Measurements from ENCODE around the gene SLIT3. TPM values are rescaled to one million over a fixed set of nuclear protein-coding genes. Genes with fewer than 3 reads are reported as not detected.

SLIT3 gene
- polyA plus RNA-seq, 1 of the 3 experiments (the other 2 are of a cell fraction): 119 TPM

DNA sequence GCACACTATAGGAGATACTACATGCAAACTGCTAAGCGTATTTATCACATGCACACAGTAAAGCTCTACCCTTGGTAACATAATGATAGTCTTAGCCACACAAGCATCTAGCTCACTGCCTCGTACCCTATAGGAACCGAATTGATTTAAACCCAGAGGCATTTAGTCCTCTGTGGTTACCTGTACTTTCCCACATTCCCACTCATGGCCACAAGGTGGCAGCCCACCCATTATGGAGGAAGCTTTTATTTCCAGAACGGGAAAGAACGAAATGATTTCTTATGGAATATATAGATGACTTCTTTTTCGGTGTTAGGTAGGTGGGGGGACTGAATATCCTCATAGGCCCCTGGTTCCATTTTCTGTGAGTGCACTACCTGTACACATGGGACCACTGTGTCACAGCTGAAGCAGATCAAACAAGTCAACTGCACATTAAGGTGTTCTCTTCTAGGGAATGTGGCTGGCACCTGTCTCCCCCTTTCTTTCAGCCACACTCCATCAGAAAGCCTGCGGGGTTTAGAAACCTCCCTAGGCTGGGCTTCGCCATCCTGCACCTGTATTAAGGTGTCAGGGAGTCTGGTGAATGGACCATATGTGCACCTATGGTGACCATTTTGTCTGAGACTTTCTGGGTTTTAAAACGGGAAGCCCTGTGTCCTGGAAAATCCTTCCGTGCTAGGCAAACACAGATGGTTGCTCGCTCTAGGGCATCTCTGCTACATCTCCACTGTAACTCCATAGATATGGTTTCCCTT is 313.2 kb downstream of the SLIT3 start:
- H4K20me1 ChIP-seq (ENCODE audit: insufficient read depth): no peaks in the 10 kb centered on the region
- WGBS (ENCODE audit: low lambda C conversion rate): 36% methylated on average over 11 of the region's 11 CpGs
- CTCF ChIA-PET: interaction anchor here (0.6 to 6.5 kb wide), 80 partner anchors 9 to 595 kb away, joined by 3 to 97 read pairs (median 4); partner anchors contain the start of genes SLIT3 and SPDL1
- POLR2A ChIA-PET: interaction anchor here (0.5 kb wide), 2 partner anchors 213 to 345 kb away, joined by 3 to 4 read pairs; no protein-coding TSS in a partner anchor
- H3K4me2 ChIP-seq: no peak overlapping the region
- H3K9ac ChIP-seq: no peak overlapping the region
- H3K27me3 ChIP-seq (ENCODE audit: insufficient read depth): no peaks in the 10 kb centered on the region
- no peak overlapping the region for H2AFZ ChIP-seq (ENCODE audit: low read depth)
- DNase-seq: peak; percentile 63
- no peak overlapping the region for H3K4me3 ChIP-seq (ENCODE audit: low read depth in 2 of 2, low read length in 1 of 2)
- peaks cover 0 to 57% of the 10 kb centered on the region in 2 experiments; a peak in 2 of 4 replicates for H3K4me1 ChIP-seq (ENCODE audit: control insufficient read depth in 1 of 2, insufficient read depth in 2 of 2, low read depth in 1 of 2, low read length in 1 of 2)
- H3K9me3 ChIP-seq: no peaks in the 10 kb centered on the region
- H3K36me3 ChIP-seq (replicated peaks in 1 of 2; ENCODE audit: control insufficient read depth in 1 of 2, insufficient read depth in 2 of 2, low read length in 1 of 2): peaks cover 0 to 5% of the 10 kb centered on the region in 2 experiments
- TF ChIP-seq, protein P1, sequence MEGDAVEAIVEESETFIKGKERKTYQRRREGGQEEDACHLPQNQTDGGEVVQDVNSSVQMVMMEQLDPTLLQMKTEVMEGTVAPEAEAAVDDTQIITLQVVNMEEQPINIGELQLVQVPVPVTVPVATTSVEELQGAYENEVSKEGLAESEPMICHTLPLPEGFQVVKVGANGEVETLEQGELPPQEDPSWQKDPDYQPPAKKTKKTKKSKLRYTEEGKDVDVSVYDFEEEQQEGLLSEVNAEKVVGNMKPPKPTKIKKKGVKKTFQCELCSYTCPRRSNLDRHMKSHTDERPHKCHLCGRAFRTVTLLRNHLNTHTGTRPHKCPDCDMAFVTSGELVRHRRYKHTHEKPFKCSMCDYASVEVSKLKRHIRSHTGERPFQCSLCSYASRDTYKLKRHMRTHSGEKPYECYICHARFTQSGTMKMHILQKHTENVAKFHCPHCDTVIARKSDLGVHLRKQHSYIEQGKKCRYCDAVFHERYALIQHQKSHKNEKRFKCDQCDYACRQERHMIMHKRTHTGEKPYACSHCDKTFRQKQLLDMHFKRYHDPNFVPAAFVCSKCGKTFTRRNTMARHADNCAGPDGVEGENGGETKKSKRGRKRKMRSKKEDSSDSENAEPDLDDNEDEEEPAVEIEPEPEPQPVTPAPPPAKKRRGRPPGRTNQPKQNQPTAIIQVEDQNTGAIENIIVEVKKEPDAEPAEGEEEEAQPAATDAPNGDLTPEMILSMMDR (IDR thresholded peaks at IDR 0.05): peak; percentile 94
- TF ChIP-seq TCF12 (IDR thresholded peaks at IDR 0.05) (no peak), SMC3 (IDR thresholded peaks at IDR 0.05; ENCODE audit: low read depth, low read length) (peak; percentile 91), RAD21 (IDR thresholded peaks at IDR 0.05; ENCODE audit: low read length) (peak; percentile 97), RFX5 (IDR thresholded peaks at IDR 0.05; ENCODE audit: low read length) (no peak), FOXJ3 (CRISPR knock-in tag; IDR thresholded peaks at IDR 0.05) (no peak), EP300 (IDR thresholded peaks at IDR 0.05; ENCODE audit: borderline replicate concordance in 1 of 2, low read depth in 1 of 2, low read length in 1 of 2) (peak in 1 of 2 experiments; percentile 11; a peak in 1 of 4 replicates)
- TF ChIP-seq, protein P2, sequence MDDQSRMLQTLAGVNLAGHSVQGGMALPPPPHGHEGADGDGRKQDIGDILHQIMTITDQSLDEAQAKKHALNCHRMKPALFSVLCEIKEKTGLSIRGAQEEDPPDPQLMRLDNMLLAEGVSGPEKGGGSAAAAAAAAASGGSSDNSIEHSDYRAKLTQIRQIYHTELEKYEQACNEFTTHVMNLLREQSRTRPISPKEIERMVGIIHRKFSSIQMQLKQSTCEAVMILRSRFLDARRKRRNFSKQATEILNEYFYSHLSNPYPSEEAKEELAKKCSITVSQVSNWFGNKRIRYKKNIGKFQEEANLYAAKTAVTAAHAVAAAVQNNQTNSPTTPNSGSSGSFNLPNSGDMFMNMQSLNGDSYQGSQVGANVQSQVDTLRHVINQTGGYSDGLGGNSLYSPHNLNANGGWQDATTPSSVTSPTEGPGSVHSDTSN (IDR thresholded peaks at IDR 0.05): no peak
- TF ChIP-seq, protein P3, sequence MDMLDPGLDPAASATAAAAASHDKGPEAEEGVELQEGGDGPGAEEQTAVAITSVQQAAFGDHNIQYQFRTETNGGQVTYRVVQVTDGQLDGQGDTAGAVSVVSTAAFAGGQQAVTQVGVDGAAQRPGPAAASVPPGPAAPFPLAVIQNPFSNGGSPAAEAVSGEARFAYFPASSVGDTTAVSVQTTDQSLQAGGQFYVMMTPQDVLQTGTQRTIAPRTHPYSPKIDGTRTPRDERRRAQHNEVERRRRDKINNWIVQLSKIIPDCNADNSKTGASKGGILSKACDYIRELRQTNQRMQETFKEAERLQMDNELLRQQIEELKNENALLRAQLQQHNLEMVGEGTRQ (IDR thresholded peaks at IDR 0.05; ENCODE audit: borderline replicate concordance, low read depth, low read length): no peak
- H3K9me2 ChIP-seq: no peaks in the 10 kb centered on the region
- H3F3A ChIP-seq (replicated peaks; ENCODE audit: insufficient read depth): no peaks in the 10 kb centered on the region
- no peaks in the 10 kb centered on the region for H3K79me2 ChIP-seq (ENCODE audit: insufficient read depth)
- peak overlapping the region in 1 of 2 experiments; percentile 25; a peak in 1 of 4 replicates for H3K27ac ChIP-seq (ENCODE audit: low read depth in 2 of 2, low read length in 1 of 2)

DNA sequence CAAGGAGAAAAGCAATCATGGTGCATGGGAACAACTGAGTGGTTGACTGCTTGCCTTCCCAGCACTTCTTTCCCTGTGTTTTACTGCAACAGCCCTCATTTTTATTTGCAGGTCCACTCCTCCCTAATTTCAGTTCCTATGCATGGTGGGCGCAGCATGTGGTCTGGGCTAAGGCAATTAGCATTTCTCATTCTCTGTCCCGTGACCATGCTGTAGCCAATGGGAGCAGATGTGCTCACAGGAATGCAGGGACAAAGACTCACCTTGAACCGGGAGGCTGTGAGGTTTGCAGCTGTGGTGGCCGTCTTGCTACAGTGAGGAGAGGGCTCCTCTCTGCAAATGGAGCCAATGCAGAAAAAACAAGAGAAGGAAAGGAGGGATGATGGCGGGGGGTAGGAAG is 315.5 kb downstream of the SLIT3 start:
- CTCF ChIA-PET: no interaction called here

More for the DNA sequence above, 315.5 kb downstream of the SLIT3 start:
- Histone ChIP-seq H3K27ac (ENCODE audit: low read depth in 2 of 2, low read length in 1 of 2) (peak overlapping the region in 1 of 2 experiments; percentile 91; a peak in 2 of 4 replicates), H3K9ac (no peak overlapping the region), H4K20me1 (ENCODE audit: insufficient read depth) (no peaks in the 10 kb centered on the region), H3K9me3 (no peaks in the 10 kb centered on the region), H3K27me3 (ENCODE audit: insufficient read depth) (no peaks in the 10 kb centered on the region), H3K9me2 (no peaks in the 10 kb centered on the region), H3F3A (replicated peaks; ENCODE audit: insufficient read depth) (no peaks in the 10 kb centered on the region), H3K36me3 (replicated peaks in 1 of 2; ENCODE audit: control insufficient read depth in 1 of 2, insufficient read depth in 2 of 2, low read length in 1 of 2) (peaks cover 0 to 2% of the 10 kb centered on the region in 2 experiments), H3K4me3 (ENCODE audit: low read depth in 2 of 2, low read length in 1 of 2) (no peak overlapping the region), H3K79me2 (ENCODE audit: insufficient read depth) (no peaks in the 10 kb centered on the region), H3K4me1 (ENCODE audit: control insufficient read depth in 1 of 2, insufficient read depth in 2 of 2, low read depth in 1 of 2, low read length in 1 of 2) (peaks cover 0 to 48% of the 10 kb centered on the region in 2 experiments; a peak in 2 of 4 replicates), H2AFZ (ENCODE audit: low read depth) (no peak overlapping the region), H3K4me2 (no peak overlapping the region)
- WGBS (ENCODE audit: low lambda C conversion rate): 94% methylated on average over 5 of the region's 5 CpGs
- POLR2A ChIA-PET: no interaction called here
- TF ChIP-seq EP300 (IDR thresholded peaks at IDR 0.05; ENCODE audit: borderline replicate concordance in 1 of 2, low read depth in 1 of 2, low read length in 1 of 2): no peak
- TF ChIP-seq NFIC (IDR thresholded peaks at IDR 0.05; ENCODE audit: borderline replicate concordance): no peak
- no peak for TF ChIP-seq RCOR1 (IDR thresholded peaks at IDR 0.05; ENCODE audit: low read length)
- no peak for TF ChIP-seq ELF1 (IDR thresholded peaks at IDR 0.05)
- no peak for TF ChIP-seq FOSL2 (IDR thresholded peaks at IDR 0.05; ENCODE audit: borderline replicate concordance, low read depth)
- TF ChIP-seq GATA2 (CRISPR knock-in tag; IDR thresholded peaks at IDR 0.05): no peak
- TF ChIP-seq, protein P3 (IDR thresholded peaks at IDR 0.05; ENCODE audit: borderline replicate concordance, low read depth, low read length): no peak
- TF ChIP-seq, protein P4, sequence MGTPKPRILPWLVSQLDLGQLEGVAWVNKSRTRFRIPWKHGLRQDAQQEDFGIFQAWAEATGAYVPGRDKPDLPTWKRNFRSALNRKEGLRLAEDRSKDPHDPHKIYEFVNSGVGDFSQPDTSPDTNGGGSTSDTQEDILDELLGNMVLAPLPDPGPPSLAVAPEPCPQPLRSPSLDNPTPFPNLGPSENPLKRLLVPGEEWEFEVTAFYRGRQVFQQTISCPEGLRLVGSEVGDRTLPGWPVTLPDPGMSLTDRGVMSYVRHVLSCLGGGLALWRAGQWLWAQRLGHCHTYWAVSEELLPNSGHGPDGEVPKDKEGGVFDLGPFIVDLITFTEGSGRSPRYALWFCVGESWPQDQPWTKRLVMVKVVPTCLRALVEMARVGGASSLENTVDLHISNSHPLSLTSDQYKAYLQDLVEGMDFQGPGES (IDR thresholded peaks at IDR 0.05; ENCODE audit: low read depth, low read length): no peak
- TF ChIP-seq RXRA (IDR thresholded peaks at IDR 0.05; ENCODE audit: borderline replicate concordance, low read depth): no peak
- no peak for TF ChIP-seq GABPA (IDR thresholded peaks at IDR 0.05; ENCODE audit: low read depth)
- no peak for DNase-seq

Data from SK-N-SH (cell line).